ENCODE measurements around the gene LRRTM4. TPM values are rescaled to one million over a fixed set of nuclear protein-coding genes. Genes with fewer than 3 reads are reported as not detected.

LRRTM4 gene
- total RNA-seq, 1 donor from 2014 or later, result not detected

DNA sequence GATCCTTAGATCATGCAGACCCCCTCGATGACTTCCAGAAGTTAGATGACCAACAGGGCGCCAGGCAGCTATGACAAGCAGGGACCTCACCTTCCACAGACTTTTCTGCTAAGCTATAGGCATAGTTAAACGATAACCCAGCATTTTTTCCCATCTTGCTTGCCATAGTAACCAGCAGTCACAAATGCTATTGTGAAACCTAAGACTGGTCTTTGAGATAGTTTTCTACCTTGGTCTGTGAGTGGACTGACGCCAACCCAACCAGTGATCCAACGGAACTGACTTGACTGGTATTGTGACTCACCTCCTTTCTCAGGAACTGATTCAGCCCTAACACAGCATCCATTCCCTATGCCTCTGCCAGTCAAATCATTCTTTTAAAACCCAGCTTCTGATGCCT lies 361.2 kb downstream of the LRRTM4 start:
- no peak overlapping the region for H3K27ac Mint-ChIP-seq
- no peaks in the 10 kb centered on the region for H3K4me1 Mint-ChIP-seq
- ChIA-PET CTCF (no interaction called here), POLR2A (no interaction called here)
- ATAC-seq (ENCODE audit: low read depth) (no peak), DNase-seq (no peak)
- H3K27me3 Mint-ChIP-seq, result no peaks in the 10 kb centered on the region
- TF ChIP-seq, protein P1, sequence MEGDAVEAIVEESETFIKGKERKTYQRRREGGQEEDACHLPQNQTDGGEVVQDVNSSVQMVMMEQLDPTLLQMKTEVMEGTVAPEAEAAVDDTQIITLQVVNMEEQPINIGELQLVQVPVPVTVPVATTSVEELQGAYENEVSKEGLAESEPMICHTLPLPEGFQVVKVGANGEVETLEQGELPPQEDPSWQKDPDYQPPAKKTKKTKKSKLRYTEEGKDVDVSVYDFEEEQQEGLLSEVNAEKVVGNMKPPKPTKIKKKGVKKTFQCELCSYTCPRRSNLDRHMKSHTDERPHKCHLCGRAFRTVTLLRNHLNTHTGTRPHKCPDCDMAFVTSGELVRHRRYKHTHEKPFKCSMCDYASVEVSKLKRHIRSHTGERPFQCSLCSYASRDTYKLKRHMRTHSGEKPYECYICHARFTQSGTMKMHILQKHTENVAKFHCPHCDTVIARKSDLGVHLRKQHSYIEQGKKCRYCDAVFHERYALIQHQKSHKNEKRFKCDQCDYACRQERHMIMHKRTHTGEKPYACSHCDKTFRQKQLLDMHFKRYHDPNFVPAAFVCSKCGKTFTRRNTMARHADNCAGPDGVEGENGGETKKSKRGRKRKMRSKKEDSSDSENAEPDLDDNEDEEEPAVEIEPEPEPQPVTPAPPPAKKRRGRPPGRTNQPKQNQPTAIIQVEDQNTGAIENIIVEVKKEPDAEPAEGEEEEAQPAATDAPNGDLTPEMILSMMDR (IDR thresholded peaks at IDR 0.05), result no peak
- H3K9me3 Mint-ChIP-seq, result peaks cover 11% of the 10 kb centered on the region
- no peak overlapping the region for H3K4me3 Mint-ChIP-seq
- intact Hi-C loops (cut with micrococcal nuclease), result no loop called here
- H3K36me3 Mint-ChIP-seq (ENCODE audit: low read depth), result no peaks in the 10 kb centered on the region

DNA sequence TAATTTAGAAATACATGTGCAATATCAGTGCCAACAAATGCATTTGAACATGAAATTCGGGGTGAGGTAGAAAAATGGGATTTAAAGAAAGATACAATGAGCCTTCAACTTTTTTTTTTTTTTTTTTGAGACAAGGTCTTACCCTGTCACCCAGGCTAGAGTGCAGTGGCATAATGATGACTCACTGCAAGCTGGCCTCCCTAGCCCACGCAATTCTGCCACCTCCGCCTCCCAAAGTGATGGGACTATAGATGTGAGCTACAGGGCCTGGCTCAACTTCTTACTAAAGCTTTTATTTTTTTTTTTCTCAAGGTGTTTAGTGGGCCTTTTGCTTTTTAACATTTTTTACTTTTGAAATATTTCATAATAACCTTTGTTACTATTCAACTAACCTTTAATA lies 365.6 kb downstream of the LRRTM4 start:
- Mint-ChIP-seq H3K4me3 (no peak overlapping the region), H3K27ac (no peak overlapping the region), H3K36me3 (ENCODE audit: low read depth) (no peaks in the 10 kb centered on the region), H3K9me3 (no peaks in the 10 kb centered on the region), H3K27me3 (no peaks in the 10 kb centered on the region), H3K4me1 (no peaks in the 10 kb centered on the region)
- TF ChIP-seq, protein P1 (IDR thresholded peaks at IDR 0.05), result no peak
- DNase-seq (no peak), ATAC-seq (ENCODE audit: low read depth) (no peak)
- ChIA-PET POLR2A (no interaction called here), CTCF (no interaction called here)
- intact Hi-C loops (cut with micrococcal nuclease), result no loop called here

DNA sequence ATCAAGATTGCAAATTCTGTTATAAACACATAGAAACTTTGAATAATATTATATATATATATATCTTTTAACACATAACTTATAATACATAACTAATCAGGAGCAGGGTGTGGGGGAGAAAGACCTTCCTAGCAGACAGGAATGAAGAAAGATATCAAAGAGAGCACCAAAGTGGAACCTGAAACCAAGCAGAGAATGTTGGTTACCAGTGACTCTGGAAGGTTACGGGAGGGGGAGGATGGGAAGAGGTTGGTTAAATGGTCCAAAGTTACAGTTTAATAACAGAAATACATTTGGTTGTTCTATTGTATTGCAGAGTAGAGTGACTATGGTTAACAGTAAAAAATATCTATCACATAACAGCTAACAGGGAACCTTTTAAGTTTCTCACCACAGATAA lies 366.7 kb downstream of the LRRTM4 start:
- intact Hi-C loops (cut with micrococcal nuclease), result no loop called here
- Mint-ChIP-seq H3K27me3 (no peaks in the 10 kb centered on the region), H3K36me3 (ENCODE audit: low read depth) (no peaks in the 10 kb centered on the region), H3K4me1 (no peaks in the 10 kb centered on the region), H3K4me3 (no peak overlapping the region), H3K27ac (no peak overlapping the region), H3K9me3 (no peaks in the 10 kb centered on the region)
- TF ChIP-seq, protein P1 (IDR thresholded peaks at IDR 0.05), result no peak
- CTCF ChIA-PET, result no interaction called here
- DNase-seq, result no peak
- no peak for ATAC-seq (ENCODE audit: low read depth)
- POLR2A ChIA-PET, result no interaction called here

DNA sequence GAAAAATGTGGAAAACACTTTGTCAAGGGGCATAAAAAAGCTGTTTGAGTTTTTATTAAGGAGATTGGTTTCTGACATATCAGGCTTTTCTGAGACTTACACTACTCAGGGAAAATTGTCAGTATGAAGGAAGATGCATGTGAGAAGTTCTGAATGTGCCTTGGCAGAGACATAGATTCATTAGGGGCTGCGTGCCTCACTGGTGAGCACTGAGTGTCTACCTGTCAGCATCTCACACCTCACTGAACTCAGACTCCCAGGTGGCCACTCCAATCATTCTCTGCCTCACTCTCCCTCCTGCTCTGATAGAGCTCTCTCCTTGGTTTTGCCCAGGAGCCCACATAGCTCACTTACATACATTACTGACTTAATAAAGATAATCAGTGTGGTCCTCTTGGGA lies 372.6 kb downstream of the LRRTM4 start:
- Mint-ChIP-seq H3K9me3 (peaks cover 3% of the 10 kb centered on the region), H3K27ac (no peak overlapping the region), H3K4me3 (no peak overlapping the region), H3K36me3 (ENCODE audit: low read depth) (no peaks in the 10 kb centered on the region), H3K4me1 (no peaks in the 10 kb centered on the region), H3K27me3 (no peaks in the 10 kb centered on the region)
- intact Hi-C loops (cut with micrococcal nuclease), result no loop called here
- ChIA-PET CTCF (no interaction called here), POLR2A (no interaction called here)
- no peak for ATAC-seq (ENCODE audit: low read depth)
- DNase-seq, result no peak
- TF ChIP-seq, protein P1 (IDR thresholded peaks at IDR 0.05), result no peak

DNA sequence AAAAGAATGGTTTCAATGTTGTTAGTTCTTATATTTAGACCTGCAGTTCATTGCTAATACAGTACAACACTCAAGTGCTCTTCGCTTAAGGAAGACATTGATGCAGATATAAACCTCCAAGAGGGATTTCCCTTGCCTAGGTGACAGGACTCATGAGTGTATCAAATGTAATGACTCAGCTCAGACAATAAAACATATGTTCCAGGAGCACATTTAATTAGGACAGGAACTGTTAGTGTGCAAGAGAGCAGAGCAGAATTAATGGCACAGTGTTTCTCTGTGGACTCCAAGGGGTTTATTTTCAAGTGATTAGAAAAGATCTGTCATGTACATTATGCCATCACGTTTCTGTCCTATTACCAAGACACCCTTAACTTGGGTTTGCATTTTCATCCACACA lies 375.0 kb downstream of the LRRTM4 start:
- no peaks in the 10 kb centered on the region for H3K4me1 Mint-ChIP-seq
- no peak overlapping the region for H3K27ac Mint-ChIP-seq
- no peak for ATAC-seq (ENCODE audit: low read depth)
- H3K27me3 Mint-ChIP-seq, result no peaks in the 10 kb centered on the region
- no peaks in the 10 kb centered on the region for H3K36me3 Mint-ChIP-seq (ENCODE audit: low read depth)
- POLR2A ChIA-PET, result no interaction called here
- DNase-seq, result no peak
- H3K4me3 Mint-ChIP-seq, result no peak overlapping the region
- H3K9me3 Mint-ChIP-seq, result peaks cover 6% of the 10 kb centered on the region
- intact Hi-C loops (cut with micrococcal nuclease), result no loop called here
- CTCF ChIA-PET, result no interaction called here
- TF ChIP-seq, protein P1 (IDR thresholded peaks at IDR 0.05), result no peak

All from activated B cell treated with CpG ODN at 0.5 μM for 24 hours (primary cell).